IMR-90 (cell line): ENCODE results near the gene BNIP3. TPM values are rescaled to one million over a fixed set of nuclear protein-coding genes. Genes with fewer than 3 reads are reported as not detected.

Experiments used
- ATAC-seq: fragments of 200-7000 bp; cut with Tn5 transposase; 2 replicates; pipeline ENCODE4 v1.9.1; 2020; ENCODE audit warnings: low read depth, mild to moderate bottlenecking, moderate library complexity
- BruUV-seq: library from RNA; stranded (reverse); fragments of 400-500 nt; replicated peaks from 2 replicates; lab custom pipeline; 2021; lab: Mats Ljungman, UMichigan
- CTCF ChIA-PET: fragments of 300-600 bp; formaldehyde crosslinking; extraction: SDS; loops from one replicate; lab custom pipeline; 2021; ENCODE audit warnings: antibody characterized with exemption; lab: Yijun Ruan, JAX
- POLR2A ChIA-PET: fragments of 300-600 bp; sonication (Branson Sonifier 250); formaldehyde crosslinking; loops from one replicate; lab custom pipeline; 2022; ENCODE audit warnings: antibody characterized with exemption; ENCODE audit not compliant: unreplicated experiment; lab: Charles Lee
- DNase-seq: peaks from one replicate; pipeline ENCODE4 v3.0.0; 2013
- H2AFZ ChIP-seq: replicated peaks from 2 replicates; pipeline ENCODE3; 2013; ENCODE audit warnings: low read length, mild to moderate bottlenecking; ENCODE audit not compliant: poor library complexity
- H2AK5ac ChIP-seq: 2 replicates; pipeline ENCODE4 v1.6.1; 2013; ENCODE audit warnings: low read depth, low read length, inconsistent platforms
- H2AK9ac ChIP-seq: replicated peaks from 2 replicates; pipeline ENCODE3; 2013; ENCODE audit warnings: mild to moderate bottlenecking, low read depth, low read length, moderate library complexity; ENCODE audit not compliant: poor library complexity
- H2BK120ac ChIP-seq: 2 replicates; pipeline ENCODE4 v1.6.1; 2013; ENCODE audit warnings: low read depth, low read length, inconsistent platforms
- H2BK15ac ChIP-seq: 3 replicates; pipeline ENCODE4 v1.6.1; 2013; ENCODE audit warnings: low read depth, low read length, inconsistent platforms
- H2BK20ac ChIP-seq: 2 replicates; pipeline ENCODE4 v1.6.1; 2013; ENCODE audit warnings: low read depth, mild to moderate bottlenecking, inconsistent platforms, low read length, moderate library complexity
- H2BK5ac ChIP-seq: 2 replicates; pipeline ENCODE4 v1.6.1; 2013; ENCODE audit warnings: mild to moderate bottlenecking, low read depth, low read length, inconsistent platforms; ENCODE audit not compliant: poor library complexity, severe bottlenecking
- H3K14ac ChIP-seq: replicated peaks from 2 replicates; pipeline ENCODE4 v1.6.1; 2013; ENCODE audit warnings: low read depth, low read length, inconsistent platforms
- H3K18ac ChIP-seq: 2 replicates; pipeline ENCODE4 v1.6.1; 2013; ENCODE audit warnings: low read depth, low read length, control low read depth
- H3K23ac ChIP-seq: 2 replicates; pipeline ENCODE4 v1.6.1; 2013; ENCODE audit warnings: low read depth, low read length, inconsistent platforms
- H3K27ac ChIP-seq: 2 replicates; pipeline ENCODE4 v1.5.1; 2013; ENCODE audit warnings: mild to moderate bottlenecking, control low read depth, low read length; ENCODE audit not compliant: insufficient read depth
- H3K27me3 ChIP-seq: 2 replicates; pipeline ENCODE4 v1.6.1; 2013; ENCODE audit warnings: low read length; ENCODE audit not compliant: control insufficient read depth, insufficient read depth
- H3K36me3 ChIP-seq: 2 replicates; pipeline ENCODE4 v1.6.1; 2013; ENCODE audit warnings: low read length, mixed read lengths; ENCODE audit not compliant: control insufficient read depth, insufficient read depth
- H3K4ac ChIP-seq: 2 replicates; pipeline ENCODE4 v1.6.1; 2013; ENCODE audit warnings: low read depth, low read length, inconsistent platforms
- H3K4me1 ChIP-seq: 2 replicates; pipeline ENCODE4 v1.6.1; 2013; ENCODE audit warnings: low read length, mixed read lengths; ENCODE audit not compliant: control insufficient read depth, insufficient read depth
- H3K4me2 ChIP-seq: 2 replicates; pipeline ENCODE4 v1.6.1; 2013; ENCODE audit warnings: low read depth, mild to moderate bottlenecking, control low read depth, low read length, moderate library complexity
- H3K4me3 ChIP-seq: 2 replicates; pipeline ENCODE4 v1.5.1; 2013; ENCODE audit warnings: low read depth, mild to moderate bottlenecking, control low read depth, low read length, moderate library complexity; ENCODE audit not compliant: insufficient read depth
- H3K56ac ChIP-seq: 2 replicates; pipeline ENCODE4 v1.6.1; 2013; ENCODE audit warnings: low read length, inconsistent platforms; ENCODE audit not compliant: insufficient read depth; ENCODE audit errors: extremely low read depth
- H3K79me1 ChIP-seq, 2 experiments: 2 replicates each; pipeline ENCODE4 v1.6.1; 2013; ENCODE audit warnings: low read length in 2 of 2, inconsistent platforms in 1 of 2, low read depth in 1 of 2
- H3K9ac ChIP-seq: 2 replicates; pipeline ENCODE4 v1.6.1; 2013; ENCODE audit warnings: low read depth, low read length, control low read depth
- H3K9me1 ChIP-seq: 2 replicates; pipeline ENCODE4 v1.6.1; 2013; ENCODE audit warnings: low read length, inconsistent platforms; ENCODE audit not compliant: insufficient read depth
- H3K9me3 ChIP-seq: 2 replicates; pipeline ENCODE4 v1.6.1; 2013; ENCODE audit warnings: low read length; ENCODE audit not compliant: control insufficient read depth, insufficient read depth
- H4K20me1 ChIP-seq: 2 replicates; pipeline ENCODE4 v1.6.1; 2013; ENCODE audit warnings: low read length, inconsistent platforms; ENCODE audit not compliant: insufficient read depth
- H4K5ac ChIP-seq: 2 replicates; pipeline ENCODE4 v1.6.1; 2013; ENCODE audit warnings: mild to moderate bottlenecking, low read depth, low read length, control low read depth
- H4K8ac ChIP-seq, 2 experiments: 2 replicates each; pipeline ENCODE4 v1.6.1; 2013; ENCODE audit warnings: low read depth in 2 of 2, low read length in 2 of 2, control low read depth in 1 of 2, inconsistent platforms in 1 of 2
- H4K91ac ChIP-seq: 2 replicates; pipeline ENCODE4 v1.6.1; 2013; ENCODE audit warnings: low read depth, low read length, inconsistent platforms; ENCODE audit not compliant: insufficient read depth
- BHLHE40 ChIP-seq: fragments of 150-350 bp; IDR thresholded peaks from 2 replicates; pipeline ENCODE4 v1.6.1; 2016; ENCODE audit warnings: mild to moderate bottlenecking, low read depth, low read length
- CEBPB ChIP-seq: IDR thresholded peaks from 2 replicates; pipeline ENCODE4 v1.6.1; 2012; ENCODE audit warnings: low read depth, low read length, improper control_type of control experiment
- CHD1 ChIP-seq: IDR thresholded peaks from 2 replicates; pipeline ENCODE4 v1.6.1; 2012; ENCODE audit warnings: low read depth, low read length, improper control_type of control experiment
- CTCF ChIP-seq: conservative IDR thresholded peaks from 2 replicates; pipeline ENCODE4 v1.5.1; 2012; ENCODE audit warnings: mild to moderate bottlenecking, low read depth, low read length, improper control_type of control experiment
- ELK1 ChIP-seq: fragments of 150-350 bp; IDR thresholded peaks from 2 replicates; pipeline ENCODE4 v1.6.1; 2016; ENCODE audit warnings: low read depth, mild to moderate bottlenecking, low read length, moderate library complexity, borderline replicate concordance
- FOS ChIP-seq: fragments of 150-350 bp; IDR thresholded peaks from 2 replicates; pipeline ENCODE4 v1.6.1; 2016; ENCODE audit warnings: low read depth, low read length
- MAFK ChIP-seq: IDR thresholded peaks from 2 replicates; pipeline ENCODE4 v1.6.1; 2012; ENCODE audit warnings: low read depth, low read length, improper control_type of control experiment
- MAZ ChIP-seq: IDR thresholded peaks from 2 replicates; pipeline ENCODE4 v1.6.1; 2012; ENCODE audit warnings: low read depth, mild to moderate bottlenecking, low read length, improper control_type of control experiment, moderate library complexity, borderline replicate concordance
- MXI1 ChIP-seq: IDR thresholded peaks from 2 replicates; pipeline ENCODE4 v1.6.1; 2012; ENCODE audit warnings: low read depth, mild to moderate bottlenecking, low read length, moderate library complexity, borderline replicate concordance
- NFE2L2 ChIP-seq: fragments of 150-350 bp; IDR thresholded peaks from 2 replicates; pipeline ENCODE4 v1.6.1; 2016; ENCODE audit warnings: low read depth, mild to moderate bottlenecking, low read length
- POLR2A ChIP-seq: IDR thresholded peaks from 2 replicates; pipeline ENCODE4 v1.6.1; 2012; ENCODE audit warnings: mild to moderate bottlenecking, low read depth, low read length
- RAD21 ChIP-seq: IDR thresholded peaks from 2 replicates; pipeline ENCODE4 v1.6.1; 2012; ENCODE audit warnings: low read length, improper control_type of control experiment
- RFX5 ChIP-seq: IDR thresholded peaks from 2 replicates; pipeline ENCODE4 v1.8.0; 2012; ENCODE audit warnings: low read depth, mild to moderate bottlenecking, low read length, moderate library complexity
- SMC3 ChIP-seq: fragments of 150-350 bp; IDR thresholded peaks from 2 replicates; pipeline ENCODE4 v1.6.1; 2016; ENCODE audit warnings: low read depth, mild to moderate bottlenecking, antibody characterized with exemption, low read length, moderate library complexity
- USF2 ChIP-seq: fragments of 150-350 bp; IDR thresholded peaks from 2 replicates; pipeline ENCODE4 v1.6.1; 2017; ENCODE audit warnings: mild to moderate bottlenecking, antibody characterized with exemption, low read length, low read depth
- WGBS, 2 experiments: methylation state at CpG; one replicate each; pipeline versions ENCODE4 v1.1.5 to v1.1.7; 2013; ENCODE audit warnings: missing lambda C conversion rate in 2 of 2; ENCODE audit not compliant: insufficient read length in 1 of 2; ENCODE audit errors: extremely low coverage in 2 of 2; 5-methylcytosine and 5-hydroxymethylcytosine counted together
- dilution Hi-C: fragments of 300-500 bp; cut with HindIII; formaldehyde crosslinking; loops from one replicate; pipeline ENCODE4 v1.14.3; 2018; ENCODE audit warnings: low sequenced_read_pairs; ENCODE audit not compliant: unreplicated experiment
- in situ Hi-C: fragments of 300-500 bp; cut with MboI; formaldehyde crosslinking; loops from 3 replicates; pipeline ENCODE4 v1.14.3; 2019; ENCODE audit warnings: low sequenced_read_pairs, inconsistent platforms, mixed read lengths
- intact Hi-C: fragments of 100-400 bp; cut with micrococcal nuclease; formaldehyde crosslinking; loops from 2 replicates; pipeline ENCODE4 v1.10.0; 2022
- polyA plus RNA-seq, 3 experiments: library from polyadenylated mRNA; depleted of rRNA; stranded (reverse); fragments of >200 nt; gene quantifications; 2 replicates each; pipeline ENCODE4 v1.2.3, GENCODE V29; 2012; ENCODE audit warnings: low replicate concordance in 1 of 3
- total RNA-seq: library from RNA; depleted of rRNA; stranded (reverse); fragments of >200 nt; gene quantifications from 2 replicates; pipeline ENCODE4 v1.2.3, GENCODE V29; 2012

BNIP3 gene
- total and polyA plus RNA-seq, 2 of the 4 experiments (the other 2 are of a cell fraction): 134 to 211 TPM

GRCh38 chr10:131944976-131945695 is 36.6 kb downstream of the BNIP3 start:
- H3K14ac ChIP-seq: peak overlapping the region; percentile 76
- no peaks in the 10 kb centered on the region for H3K9me3 ChIP-seq
- peaks cover 41 to 68% of the 10 kb centered on the region in 2 experiments for H3K79me1 ChIP-seq
- 91% methylated on average over 10 of the region's 28 CpGs; no CpG with 5 or more reads in 1 of the 2 experiments for WGBS, 2 experiments
- ATAC-seq (no peak), DNase-seq (no peak)
- ChIA-PET POLR2A (no interaction called here), CTCF (interaction anchor here (1.1 to 1.5 kb wide), 2 partner anchors 21 to 59 kb away, joined by 3 to 4 read pairs; no protein-coding TSS in a partner anchor)
- peak overlapping the region; percentile 81 for H3K4ac ChIP-seq
- peak overlapping the region; percentile 15 for H2AK9ac ChIP-seq
- H3K4me2 ChIP-seq: no peak overlapping the region
- H3K23ac ChIP-seq: 0 out of 2 replicates have a peak overlapping the region, but pooled peaks have one; percentile 14
- no peak overlapping the region for H3K4me3 ChIP-seq
- BruUV-seq: no TSS peak
- in situ Hi-C loops (no loop called here), dilution Hi-C loops (no loop called here), intact Hi-C loops (loop anchor here (5.0 kb wide), 1 partner anchor 43 kb away; the partner anchor contains the start of gene PPP2R2D)
- no peak overlapping the region for H3K56ac ChIP-seq
- peak overlapping the region; percentile 85 for H2AK5ac ChIP-seq
- no peak overlapping the region for H4K91ac ChIP-seq
- H2BK15ac ChIP-seq: no peak overlapping the region; the same call in 2 of the 3 replicates
- H3K36me3 ChIP-seq: peaks cover 44% of the 10 kb centered on the region
- H3K27me3 ChIP-seq: no peaks in the 10 kb centered on the region
- H2BK5ac ChIP-seq: peak overlapping the region; percentile 62
- H3K27ac ChIP-seq: 0 out of 2 replicates have a peak overlapping the region, but pooled peaks have one; percentile 13
- H2AFZ ChIP-seq: no peak overlapping the region
- peak overlapping the region in 1 of 2 experiments; percentile 75; a peak in 3 of 4 replicates for H4K8ac ChIP-seq
- peaks cover 16% of the 10 kb centered on the region for H4K20me1 ChIP-seq
- no peak overlapping the region for H3K18ac ChIP-seq
- H3K4me1 ChIP-seq: peaks cover 21% of the 10 kb centered on the region
- H3K9me1 ChIP-seq: peaks cover 32% of the 10 kb centered on the region
- peak overlapping the region; percentile 38 for H2BK120ac ChIP-seq
- peak overlapping the region; percentile 40 for H2BK20ac ChIP-seq
- no peak overlapping the region for H4K5ac ChIP-seq
- no peak overlapping the region for H3K9ac ChIP-seq
- TF ChIP-seq POLR2A (no peak), MAZ (no peak), CTCF (no peak), FOS (no peak), RFX5 (no peak), USF2 (no peak), MAFK (no peak), RAD21 (no peak), MXI1 (no peak), CEBPB (no peak), NFE2L2 (no peak), ELK1 (no peak), SMC3 (no peak), BHLHE40 (no peak), CHD1 (no peak)
